ENCODE results near the gene SETBP1.

SETBP1 gene

DNA sequence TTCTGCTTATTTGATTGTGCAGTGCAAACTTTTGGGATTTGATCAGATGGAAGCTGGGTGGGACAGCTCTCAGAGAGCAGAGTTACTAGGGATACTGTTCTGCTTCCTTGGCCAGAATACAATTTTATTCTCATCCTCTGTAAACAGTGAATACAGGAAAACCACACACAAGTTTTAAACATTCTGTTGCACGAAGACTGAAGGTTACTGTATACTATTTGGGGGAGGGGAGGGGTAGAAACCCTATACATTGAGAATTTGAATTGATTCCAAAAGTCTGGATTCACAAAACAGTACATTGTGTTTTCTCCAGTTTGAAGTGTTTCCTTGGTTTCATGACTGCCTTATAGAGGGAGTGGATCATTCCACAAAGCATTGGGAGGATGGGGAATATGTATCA lies 149.9 kb downstream of the SETBP1 start:
- DNase-seq (ENCODE audit: extremely low spot score, insufficient read length, low read depth) = no peak
- FAIRE-seq = no peak

GRCh38 chr18:44833786-44834185 lies 153.1 kb downstream of the SETBP1 start:
- no peak for DNase-seq (ENCODE audit: extremely low spot score, insufficient read length, low read depth)
- FAIRE-seq = no peak

GRCh38 chr18:44834867-44835469 lies 154.3 kb downstream of the SETBP1 start:
- DNase-seq (ENCODE audit: extremely low spot score, insufficient read length, low read depth) (no peak), FAIRE-seq (no peak)

- no peak for FAIRE-seq
- no peak for DNase-seq (ENCODE audit: extremely low spot score, insufficient read length, low read depth)
These were observed 155.0 kb downstream of the SETBP1 start for GRCh38 chr18:44835703-44836102.

DNA sequence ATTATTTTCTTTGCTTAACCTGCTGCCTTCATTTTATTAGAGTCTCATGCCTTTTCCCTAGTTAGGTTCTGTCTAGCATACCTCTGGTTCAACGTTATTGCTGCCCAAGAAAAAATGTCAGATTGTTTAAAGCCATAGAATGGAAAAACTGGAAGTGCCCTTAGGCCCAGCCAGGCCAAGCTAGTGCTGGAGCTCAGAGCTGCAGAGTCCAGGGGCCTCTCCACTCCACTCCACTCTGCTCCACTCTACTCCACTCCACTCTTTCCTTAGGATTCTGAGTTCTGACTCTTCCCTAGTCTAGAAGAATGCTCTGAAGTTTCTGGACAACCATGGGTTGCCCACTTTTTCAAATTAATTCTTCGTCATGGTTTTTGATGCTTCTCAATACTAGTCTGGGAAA lies 155.6 kb downstream of the SETBP1 start:
- FAIRE-seq = no peak
- DNase-seq (ENCODE audit: extremely low spot score, insufficient read length, low read depth) = no peak

- FAIRE-seq (no peak), DNase-seq (ENCODE audit: extremely low spot score, insufficient read length, low read depth) (no peak)
These were observed 156.9 kb downstream of the SETBP1 start for GRCh38 chr18:44837482-44838180.

DNA sequence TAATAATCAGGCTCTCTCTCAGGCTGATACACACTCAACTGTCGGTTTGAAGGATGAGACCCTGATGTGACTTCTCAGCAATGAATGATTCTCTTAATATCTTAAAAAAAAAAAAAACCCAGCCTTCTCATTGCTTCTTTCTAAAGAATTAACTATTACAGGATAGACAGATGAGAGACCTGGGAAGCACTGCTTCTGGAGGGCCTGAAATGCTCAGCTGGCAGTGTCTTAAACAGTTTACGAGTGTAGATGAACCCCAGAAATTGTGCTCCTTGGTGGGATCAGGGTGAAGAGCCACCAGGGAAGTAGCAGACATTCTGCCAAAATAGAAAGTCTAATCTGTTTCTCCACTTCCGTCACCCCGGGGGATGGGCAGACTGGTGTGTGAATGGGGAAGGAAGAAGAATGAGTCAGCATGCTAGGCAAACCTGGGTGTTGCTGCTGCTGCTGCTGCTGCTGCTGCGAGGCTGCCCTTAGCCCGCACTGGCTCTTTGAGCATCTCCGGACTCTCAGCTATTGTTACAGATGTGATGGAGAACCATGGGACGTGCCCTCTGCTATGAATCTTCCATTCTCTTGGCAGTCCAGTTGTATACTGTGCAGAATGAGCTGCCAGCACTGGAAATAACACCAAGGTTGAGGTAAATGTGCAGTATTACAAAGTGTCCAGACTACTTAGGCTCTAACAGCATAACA lies 158.4 kb downstream of the SETBP1 start:
- peak; percentile 52 for DNase-seq (ENCODE audit: extremely low spot score, insufficient read length, low read depth)
- FAIRE-seq = peak; percentile 98

- peak; percentile 29 for FAIRE-seq
- no peak for DNase-seq (ENCODE audit: extremely low spot score, insufficient read length, low read depth)
These were observed 159.5 kb downstream of the SETBP1 start for GRCh38 chr18:44840058-44840790.

GRCh38 chr18:44841221-44841620 lies 160.5 kb downstream of the SETBP1 start:
- no peak for DNase-seq (ENCODE audit: extremely low spot score, insufficient read length, low read depth)

DNA sequence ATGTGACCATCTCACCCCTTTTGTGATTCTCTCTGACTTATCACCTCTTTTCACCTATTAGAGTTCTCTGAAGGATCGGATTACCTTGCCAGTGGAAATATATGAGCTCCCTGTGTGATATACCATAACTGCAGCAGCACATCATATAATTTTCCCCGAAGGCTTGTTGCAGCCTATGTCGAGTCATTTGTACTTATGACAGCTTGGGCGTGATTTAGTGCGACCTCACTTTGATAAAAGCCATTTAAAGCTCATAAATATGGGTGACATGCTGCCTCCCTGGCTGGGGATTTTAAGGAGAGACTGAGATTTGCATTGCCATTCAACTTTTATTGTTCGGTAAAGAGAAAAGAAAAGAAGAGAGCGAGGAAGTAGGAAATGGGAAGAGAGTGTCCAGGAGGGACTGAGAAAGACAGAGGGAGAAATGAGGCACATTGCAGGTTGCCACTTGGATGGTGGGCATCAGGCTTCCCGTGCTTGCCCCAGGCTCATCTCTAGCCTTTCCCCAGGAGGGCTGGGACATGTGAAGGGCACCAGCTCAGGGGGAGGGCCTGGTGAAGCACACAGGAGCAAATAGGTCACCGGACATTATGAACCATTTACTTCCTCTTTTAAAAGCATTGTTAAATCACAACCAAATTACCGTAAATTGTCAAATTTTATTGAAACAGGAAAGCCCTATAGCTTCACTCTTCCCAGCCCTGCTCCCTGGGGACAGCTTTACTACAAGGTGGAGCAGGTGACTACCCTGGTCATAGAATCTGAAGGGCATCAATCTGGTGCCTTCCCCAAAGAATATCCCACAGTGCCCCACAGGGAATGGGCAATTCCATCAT lies 161.3 kb downstream of the SETBP1 start:
- DNase-seq (ENCODE audit: extremely low spot score, insufficient read length, low read depth) = no peak

More at GRCh38 chr18:44841221-44841620, 160.5 kb downstream of the SETBP1 start:
- FAIRE-seq = no peak

GRCh38 chr18:44842588-44843412 lies 162.1 kb downstream of the SETBP1 start:
- DNase-seq (ENCODE audit: extremely low spot score, insufficient read length, low read depth) (no peak), FAIRE-seq (no peak)

More for the DNA sequence above, 161.3 kb downstream of the SETBP1 start:
- no peak for FAIRE-seq

GRCh38 chr18:44844486-44844885 lies 163.8 kb downstream of the SETBP1 start:
- FAIRE-seq = no peak
- DNase-seq (ENCODE audit: extremely low spot score, insufficient read length, low read depth) = no peak

DNA sequence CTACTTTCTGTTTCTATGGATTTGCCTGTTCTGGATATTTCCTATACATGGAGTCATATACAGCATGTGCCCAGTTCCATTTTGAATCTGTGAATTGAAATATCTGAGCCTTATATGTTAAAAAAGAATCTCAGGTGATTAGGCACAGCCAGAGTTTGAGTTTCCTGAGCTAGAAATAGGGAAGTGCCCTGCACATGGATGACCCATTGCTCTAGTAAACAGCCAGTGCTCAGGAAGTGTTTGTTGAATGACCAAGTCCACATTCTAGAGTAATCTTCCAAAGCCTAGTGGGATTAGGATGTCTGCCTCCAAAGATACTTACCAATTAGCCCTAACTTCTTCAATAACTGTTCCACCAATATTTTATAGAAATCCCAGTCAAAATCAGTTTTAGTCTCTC lies 165.8 kb downstream of the SETBP1 start:
- no peak for FAIRE-seq
- no peak for DNase-seq (ENCODE audit: extremely low spot score, insufficient read length, low read depth)

- FAIRE-seq = no peak
- DNase-seq (ENCODE audit: extremely low spot score, insufficient read length, low read depth) = no peak
These were observed 168.1 kb downstream of the SETBP1 start for GRCh38 chr18:44848644-44849335.

GRCh38 chr18:44849361-44849760 lies 168.7 kb downstream of the SETBP1 start:
- FAIRE-seq = no peak
- DNase-seq (ENCODE audit: extremely low spot score, insufficient read length, low read depth) = no peak

- DNase-seq (ENCODE audit: extremely low spot score, insufficient read length, low read depth) = no peak
These were observed 169.3 kb downstream of the SETBP1 start for GRCh38 chr18:44850001-44850400.

DNA sequence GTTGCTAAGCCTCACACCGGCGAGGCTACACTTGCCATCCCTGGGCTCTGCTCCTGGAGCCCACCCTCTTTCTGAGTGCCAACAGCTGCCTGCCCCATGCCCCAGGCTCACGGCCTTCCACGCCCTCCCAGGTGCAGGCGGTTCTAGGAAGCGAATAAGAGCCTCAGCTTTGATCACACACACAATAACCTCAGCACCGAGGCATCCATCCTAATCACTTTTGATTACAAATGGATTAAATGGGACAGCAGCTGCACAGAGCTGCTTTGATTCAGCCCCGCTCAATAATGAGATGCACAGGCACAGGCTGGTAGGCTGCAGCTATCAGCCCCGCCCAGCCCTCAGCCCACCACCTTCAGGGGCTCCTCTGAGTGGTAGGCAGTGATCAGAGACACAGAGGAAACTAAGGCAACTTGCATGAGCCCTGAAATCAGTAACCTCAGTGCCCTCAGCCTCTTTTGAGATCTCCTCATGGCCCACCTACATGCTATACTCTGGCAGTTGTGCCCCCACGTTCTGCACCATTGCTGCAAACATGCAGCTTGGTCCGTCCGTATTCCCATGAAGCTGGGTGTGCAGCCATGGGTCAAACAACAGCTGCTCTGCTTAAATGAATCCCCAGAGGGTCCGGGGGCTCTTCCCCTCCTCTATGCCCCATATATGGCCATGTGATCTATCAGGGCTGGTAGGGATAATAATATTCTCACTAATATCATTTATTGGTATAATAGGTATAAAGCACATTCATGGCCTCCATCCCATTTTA lies 171.4 kb downstream of the SETBP1 start:
- DNase-seq (ENCODE audit: extremely low spot score, insufficient read length, low read depth) (no peak), FAIRE-seq (no peak)

More at GRCh38 chr18:44850001-44850400, 169.3 kb downstream of the SETBP1 start:
- FAIRE-seq = no peak

DNA sequence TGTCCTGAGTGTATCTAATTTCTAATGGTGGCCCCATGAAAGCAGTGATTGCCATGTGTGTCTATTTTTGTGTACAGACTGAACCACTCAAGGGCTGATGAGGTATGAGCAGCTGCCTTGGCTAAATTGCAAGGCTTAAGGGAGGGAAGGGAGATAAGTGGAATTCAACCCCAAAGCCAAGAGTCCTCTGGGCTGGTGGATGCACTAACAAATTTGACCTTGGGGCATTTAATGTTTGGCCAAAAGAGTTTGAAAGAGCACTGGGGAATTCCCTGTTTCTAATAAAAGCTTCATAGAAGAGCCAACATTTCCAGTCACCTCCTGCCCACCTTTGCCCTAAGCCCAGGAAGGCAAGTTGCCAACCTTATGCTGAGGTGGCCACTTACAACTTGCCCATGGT lies 172.1 kb downstream of the SETBP1 start:
- FAIRE-seq = no peak

More for the DNA sequence above, 172.1 kb downstream of the SETBP1 start:
- no peak for DNase-seq (ENCODE audit: extremely low spot score, insufficient read length, low read depth)

Measured in GM18507 (cell line).